Lower leg skin (tissue), 3 donors: ENCODE results near the gene TRUB1.

Experiments
- CTCF ChIP-seq, 3 donors: fragments of 450-650 bp; IDR thresholded peaks; one replicate each; pipeline ENCODE4 v1.5.1; 2016; ENCODE audit warnings: antibody characterized with exemption in 3 of 3, mild to moderate bottlenecking in 3 of 3, moderate library complexity in 2 of 3
- POLR2A ChIP-seq, 2 donors: fragments of 450-650 bp; IDR thresholded peaks; one replicate each; pipeline ENCODE4 v1.6.1; 2016 to 2017; ENCODE audit warnings: antibody characterized with exemption in 2 of 2, mild to moderate bottlenecking in 1 of 2, moderate library complexity in 1 of 2

- TF ChIP-seq CTCF (IDR thresholded peaks at IDR 0.05) (no peak), POLR2A (IDR thresholded peaks at IDR 0.05) (no peak)
Observed at GRCh38 chr10:115018185-115018931, 80.4 kb downstream of the TRUB1 start.
